Measurements from ENCODE around the gene XG. TPM values are rescaled to one million over a fixed set of nuclear protein-coding genes. Genes with fewer than 3 reads are reported as not detected.

XG gene
- total and polyA plus RNA-seq, 2 of the 8 experiments (the other 6 are each of a cell fraction or from before 2014, with no cell fraction given), result 0.33 to 0.78 TPM

DNA sequence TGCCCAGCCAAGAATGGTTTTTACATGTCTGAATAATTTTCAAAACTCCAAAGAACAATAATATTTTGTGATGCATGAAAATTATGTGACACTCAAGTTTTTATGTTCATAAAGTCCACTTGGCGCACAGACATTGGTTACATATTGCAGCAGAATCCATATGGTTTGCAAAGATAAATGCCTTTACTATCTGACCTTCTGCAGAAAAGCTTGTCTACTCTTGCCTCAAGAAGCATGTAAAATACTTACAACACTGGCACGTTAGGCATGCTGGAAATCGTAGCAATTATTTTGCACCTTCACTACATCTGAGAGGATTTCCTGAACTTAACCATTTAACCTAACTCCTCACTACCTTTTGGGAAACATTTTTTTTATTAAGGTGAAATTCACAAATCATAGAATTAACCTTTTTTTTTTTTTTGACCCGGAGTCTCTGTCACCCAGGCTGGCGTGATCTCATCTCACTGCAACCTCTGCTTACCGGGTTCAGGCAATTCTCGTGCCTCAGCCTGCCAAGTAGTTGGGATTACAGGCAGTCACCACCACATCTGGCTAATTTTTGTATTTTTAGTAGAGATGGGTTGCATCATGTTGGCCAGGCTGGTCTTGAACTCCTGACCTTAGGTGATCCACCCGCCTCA, 3.5 kb upstream of the XG start:
- no peak overlapping the region for H3K27ac ChIP-seq (ENCODE audit: low read depth, low read length)
- TF ChIP-seq, protein P1, sequence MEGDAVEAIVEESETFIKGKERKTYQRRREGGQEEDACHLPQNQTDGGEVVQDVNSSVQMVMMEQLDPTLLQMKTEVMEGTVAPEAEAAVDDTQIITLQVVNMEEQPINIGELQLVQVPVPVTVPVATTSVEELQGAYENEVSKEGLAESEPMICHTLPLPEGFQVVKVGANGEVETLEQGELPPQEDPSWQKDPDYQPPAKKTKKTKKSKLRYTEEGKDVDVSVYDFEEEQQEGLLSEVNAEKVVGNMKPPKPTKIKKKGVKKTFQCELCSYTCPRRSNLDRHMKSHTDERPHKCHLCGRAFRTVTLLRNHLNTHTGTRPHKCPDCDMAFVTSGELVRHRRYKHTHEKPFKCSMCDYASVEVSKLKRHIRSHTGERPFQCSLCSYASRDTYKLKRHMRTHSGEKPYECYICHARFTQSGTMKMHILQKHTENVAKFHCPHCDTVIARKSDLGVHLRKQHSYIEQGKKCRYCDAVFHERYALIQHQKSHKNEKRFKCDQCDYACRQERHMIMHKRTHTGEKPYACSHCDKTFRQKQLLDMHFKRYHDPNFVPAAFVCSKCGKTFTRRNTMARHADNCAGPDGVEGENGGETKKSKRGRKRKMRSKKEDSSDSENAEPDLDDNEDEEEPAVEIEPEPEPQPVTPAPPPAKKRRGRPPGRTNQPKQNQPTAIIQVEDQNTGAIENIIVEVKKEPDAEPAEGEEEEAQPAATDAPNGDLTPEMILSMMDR (IDR thresholded peaks at IDR 0.05; ENCODE audit: control extremely low read depth in 1 of 3, insufficient read depth in 1 of 3, low read depth in 1 of 3, low read length in 3 of 3), result no peak
- TF ChIP-seq ASH2L (IDR thresholded peaks at IDR 0.05; ENCODE audit: low read length) (no peak), NANOG (IDR thresholded peaks at IDR 0.05; ENCODE audit: insufficient read depth, low read depth, low read length, poor library complexity, severe bottlenecking) (no peak), RAD21 (IDR thresholded peaks at IDR 0.05 in 1 of 2, conservative IDR thresholded peaks at IDR 0.05 in 1 of 2; ENCODE audit: low read depth in 2 of 2, low read length in 2 of 2) (no peak), CHD1 (IDR thresholded peaks at IDR 0.05; ENCODE audit: low read depth, low read length) (no peak), TAF1 (IDR thresholded peaks at IDR 0.05; ENCODE audit: low read depth, low read length) (no peak)
- TF ChIP-seq, protein P2, sequence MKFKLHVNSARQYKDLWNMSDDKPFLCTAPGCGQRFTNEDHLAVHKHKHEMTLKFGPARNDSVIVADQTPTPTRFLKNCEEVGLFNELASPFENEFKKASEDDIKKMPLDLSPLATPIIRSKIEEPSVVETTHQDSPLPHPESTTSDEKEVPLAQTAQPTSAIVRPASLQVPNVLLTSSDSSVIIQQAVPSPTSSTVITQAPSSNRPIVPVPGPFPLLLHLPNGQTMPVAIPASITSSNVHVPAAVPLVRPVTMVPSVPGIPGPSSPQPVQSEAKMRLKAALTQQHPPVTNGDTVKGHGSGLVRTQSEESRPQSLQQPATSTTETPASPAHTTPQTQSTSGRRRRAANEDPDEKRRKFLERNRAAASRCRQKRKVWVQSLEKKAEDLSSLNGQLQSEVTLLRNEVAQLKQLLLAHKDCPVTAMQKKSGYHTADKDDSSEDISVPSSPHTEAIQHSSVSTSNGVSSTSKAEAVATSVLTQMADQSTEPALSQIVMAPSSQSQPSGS (IDR thresholded peaks at IDR 0.05; ENCODE audit: low read length), result no peak

More for the DNA sequence above, 3.5 kb upstream of the XG start:
- H3K79me2 ChIP-seq (ENCODE audit: control insufficient read depth in 1 of 2, insufficient read depth in 2 of 2, low read length in 2 of 2), result no peaks in the 10 kb centered on the region
- H3K23ac ChIP-seq (ENCODE audit: insufficient read length), result no peak overlapping the region
- no peak overlapping the region for H3K56ac ChIP-seq (replicated peaks; ENCODE audit: insufficient read length, low read depth, low read length)
- H3K27me3 ChIP-seq (replicated peaks in 1 of 4; ENCODE audit: control insufficient read depth in 3 of 4, extremely low read depth in 1 of 4, insufficient read depth in 3 of 4, low read length in 3 of 4), result no peaks in the 10 kb centered on the region
- no peak overlapping the region for H2AK5ac ChIP-seq (ENCODE audit: low read depth, low read length)
- no peaks in the 10 kb centered on the region for H3K4me1 ChIP-seq (replicated peaks in 1 of 4; ENCODE audit: control insufficient read depth in 3 of 4, insufficient read depth in 4 of 4, low read length in 3 of 4)
- H4K20me1 ChIP-seq (replicated peaks in 1 of 2; ENCODE audit: control insufficient read depth in 1 of 2, insufficient read depth in 2 of 2, low read length in 2 of 2), result no peaks in the 10 kb centered on the region
- no peaks in the 10 kb centered on the region for H3K79me1 ChIP-seq (ENCODE audit: low read depth, low read length)
- no peak overlapping the region for H3K14ac ChIP-seq (ENCODE audit: insufficient read length)
- no peak overlapping the region for H2BK12ac ChIP-seq (ENCODE audit: low read depth, low read length)
- no peak overlapping the region for H2BK15ac ChIP-seq (ENCODE audit: low read length)
- no peak overlapping the region for H2BK5ac ChIP-seq (ENCODE audit: low read depth, low read length)
- DNase-seq (ENCODE audit: low read depth in 1 of 2, low spot score in 2 of 2) (no peak), FAIRE-seq (no peak)
- H3K4me2 ChIP-seq (ENCODE audit: insufficient read depth in 1 of 2, low read depth in 2 of 2, low read length in 2 of 2), result no peak overlapping the region
- peaks cover 2% of the 10 kb centered on the region; the same call in 1 of the 2 replicates for H3K23me2 ChIP-seq (ENCODE audit: low read depth, low read length)
- no peak overlapping the region for H2BK20ac ChIP-seq (ENCODE audit: low read length)
- H4K5ac ChIP-seq (ENCODE audit: insufficient read length, low read depth, low read length), result no peak overlapping the region
- POLR2A ChIA-PET (ENCODE audit: partially characterized antibody), result no interaction called here
- H3K9me3 ChIP-seq (ENCODE audit: insufficient read depth in 2 of 2, low read depth in 1 of 2, low read length in 1 of 2), result no peaks in the 10 kb centered on the region; a peak in 1 of 4 replicates
- no peak overlapping the region for H3K9ac ChIP-seq (replicated peaks in 1 of 4; ENCODE audit: extremely low read depth in 1 of 4, low read depth in 3 of 4, low read length in 3 of 4)
- 95% methylated on average over 8 of the region's 8 CpGs; no CpG with 5 or more reads in 1 of the 2 experiments for WGBS, 2 experiments (ENCODE audit: extremely low coverage in 1 of 2, insufficient coverage in 1 of 2, insufficient read length in 1 of 2, insufficient replicate concordance in 2 of 2, low coverage in 1 of 2, low lambda C conversion rate in 2 of 2, missing lambda C conversion rate in 1 of 2)
- H3K36me3 ChIP-seq (ENCODE audit: control insufficient read depth in 2 of 4, insufficient read depth in 4 of 4, low read length in 3 of 4), result no peaks in the 10 kb centered on the region
- no peak overlapping the region for H4K8ac ChIP-seq (ENCODE audit: extremely low read depth, insufficient read depth, low read length)
- H2AFZ ChIP-seq (ENCODE audit: low read length), result no peak overlapping the region
- H3K18ac ChIP-seq (ENCODE audit: extremely low read depth, low read length), result no peak overlapping the region
- CTCF ChIA-PET (ENCODE audit: partially characterized antibody), result no interaction called here
- no peak overlapping the region for H4K91ac ChIP-seq (replicated peaks; ENCODE audit: insufficient read length, low read length)
- H3K4ac ChIP-seq (replicated peaks; ENCODE audit: insufficient read length, low read depth, low read length), result no peak overlapping the region
- H3K4me3 ChIP-seq (ENCODE audit: extremely low read depth in 1 of 4, insufficient read depth in 2 of 4, low read depth in 3 of 4, low read length in 4 of 4), result no peak overlapping the region
- H2BK120ac ChIP-seq (replicated peaks; ENCODE audit: low read depth, low read length), result no peak overlapping the region
